Neural crest cell (in vitro differentiated cells): ENCODE results near the gene ATP6V1C2. TPM values are rescaled to one million over a fixed set of nuclear protein-coding genes. Genes with fewer than 3 reads are reported as not detected.

ENCODE experiments used
- DNase-seq: peaks from one replicate; pipeline ENCODE4 v3.0.0; 2021; ENCODE audit warnings: low read depth, mixed read lengths, low spot score
- H3K27ac Mint-ChIP-seq: one replicate; pipeline ENCODE4 v1.8.0; 2021; ENCODE audit warnings: mild to moderate bottlenecking, mixed read lengths; ENCODE audit not compliant: unreplicated experiment
- H3K27me3 Mint-ChIP-seq: 2 replicates; pipeline ENCODE4 v1.8.0; 2021; ENCODE audit warnings: low read depth, mild to moderate bottlenecking, mixed read lengths
- H3K36me3 Mint-ChIP-seq: 2 replicates; pipeline ENCODE4 v1.8.0; 2021; ENCODE audit warnings: low read depth, mild to moderate bottlenecking, mixed read lengths
- H3K4me1 Mint-ChIP-seq: 2 replicates; pipeline ENCODE4 v1.8.0; 2021; ENCODE audit warnings: mixed read lengths
- H3K4me3 Mint-ChIP-seq: one replicate; pipeline ENCODE4 v1.8.0; 2021; ENCODE audit warnings: mild to moderate bottlenecking, mixed read lengths
- H3K9me3 Mint-ChIP-seq: 2 replicates; pipeline ENCODE4 v1.8.0; 2021; ENCODE audit warnings: mixed read lengths
- total RNA-seq: library from RNA; stranded (reverse); gene quantifications from 2 replicates; pipeline ENCODE4 v1.2.1, GENCODE V29; 2021
- TF ChIP-seq, protein P1 (sequence below): fragments of 200-600 bp; sonication (generic); conservative IDR thresholded peaks from 2 replicates; pipeline ENCODE4 v1.5.0; 2021; ENCODE audit warnings: antibody characterized with exemption, mild to moderate bottlenecking

The ATP6V1C2 gene
- total RNA-seq, 1 donor from 2014 or later, result 0.14 TPM

DNA sequence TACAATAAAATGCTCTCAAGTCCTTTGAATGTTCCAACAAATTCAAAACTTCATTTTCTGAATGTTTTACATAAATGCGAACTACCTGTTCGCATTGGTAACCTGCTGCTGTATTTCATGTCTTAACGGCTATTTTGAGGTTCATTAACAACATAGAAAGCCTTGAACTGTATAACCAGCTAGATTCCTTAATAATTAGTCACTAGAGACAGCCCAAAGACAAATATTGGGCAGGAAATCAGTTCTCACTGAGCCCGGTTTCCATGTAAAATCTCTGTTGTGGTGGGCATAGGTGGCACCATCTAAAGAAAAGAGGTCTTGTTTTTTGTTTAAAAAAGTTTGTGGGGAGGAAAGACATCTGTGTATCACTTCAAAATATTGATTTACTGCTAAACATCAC is 62.0 kb downstream of the ATP6V1C2 start:
- H3K27me3 Mint-ChIP-seq, result no peaks in the 10 kb centered on the region
- peaks cover 38% of the 10 kb centered on the region for H3K36me3 Mint-ChIP-seq
- DNase-seq, result no peak
- TF ChIP-seq, protein P1, sequence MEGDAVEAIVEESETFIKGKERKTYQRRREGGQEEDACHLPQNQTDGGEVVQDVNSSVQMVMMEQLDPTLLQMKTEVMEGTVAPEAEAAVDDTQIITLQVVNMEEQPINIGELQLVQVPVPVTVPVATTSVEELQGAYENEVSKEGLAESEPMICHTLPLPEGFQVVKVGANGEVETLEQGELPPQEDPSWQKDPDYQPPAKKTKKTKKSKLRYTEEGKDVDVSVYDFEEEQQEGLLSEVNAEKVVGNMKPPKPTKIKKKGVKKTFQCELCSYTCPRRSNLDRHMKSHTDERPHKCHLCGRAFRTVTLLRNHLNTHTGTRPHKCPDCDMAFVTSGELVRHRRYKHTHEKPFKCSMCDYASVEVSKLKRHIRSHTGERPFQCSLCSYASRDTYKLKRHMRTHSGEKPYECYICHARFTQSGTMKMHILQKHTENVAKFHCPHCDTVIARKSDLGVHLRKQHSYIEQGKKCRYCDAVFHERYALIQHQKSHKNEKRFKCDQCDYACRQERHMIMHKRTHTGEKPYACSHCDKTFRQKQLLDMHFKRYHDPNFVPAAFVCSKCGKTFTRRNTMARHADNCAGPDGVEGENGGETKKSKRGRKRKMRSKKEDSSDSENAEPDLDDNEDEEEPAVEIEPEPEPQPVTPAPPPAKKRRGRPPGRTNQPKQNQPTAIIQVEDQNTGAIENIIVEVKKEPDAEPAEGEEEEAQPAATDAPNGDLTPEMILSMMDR, result no peak
- H3K27ac Mint-ChIP-seq, result no peak overlapping the region
- no peak overlapping the region for H3K4me3 Mint-ChIP-seq
- H3K9me3 Mint-ChIP-seq, result no peaks in the 10 kb centered on the region
- H3K4me1 Mint-ChIP-seq, result no peaks in the 10 kb centered on the region

- Mint-ChIP-seq H3K9me3 (no peaks in the 10 kb centered on the region), H3K4me1 (no peaks in the 10 kb centered on the region), H3K4me3 (no peak overlapping the region), H3K27ac (no peak overlapping the region), H3K27me3 (no peaks in the 10 kb centered on the region), H3K36me3 (peaks cover 38% of the 10 kb centered on the region)
- TF ChIP-seq, protein P1, result no peak
- DNase-seq, result no peak
These were observed 63.3 kb downstream of the ATP6V1C2 start for GRCh38 chr2:10784719-10785118.

- DNase-seq, result no peak
- TF ChIP-seq, protein P1, result no peak
- Mint-ChIP-seq H3K4me3 (no peak overlapping the region), H3K27me3 (no peaks in the 10 kb centered on the region), H3K27ac (no peak overlapping the region), H3K4me1 (no peaks in the 10 kb centered on the region), H3K9me3 (no peaks in the 10 kb centered on the region), H3K36me3 (peaks cover 35% of the 10 kb centered on the region)
These were observed 63.8 kb downstream of the ATP6V1C2 start for GRCh38 chr2:10785260-10785659.

DNA sequence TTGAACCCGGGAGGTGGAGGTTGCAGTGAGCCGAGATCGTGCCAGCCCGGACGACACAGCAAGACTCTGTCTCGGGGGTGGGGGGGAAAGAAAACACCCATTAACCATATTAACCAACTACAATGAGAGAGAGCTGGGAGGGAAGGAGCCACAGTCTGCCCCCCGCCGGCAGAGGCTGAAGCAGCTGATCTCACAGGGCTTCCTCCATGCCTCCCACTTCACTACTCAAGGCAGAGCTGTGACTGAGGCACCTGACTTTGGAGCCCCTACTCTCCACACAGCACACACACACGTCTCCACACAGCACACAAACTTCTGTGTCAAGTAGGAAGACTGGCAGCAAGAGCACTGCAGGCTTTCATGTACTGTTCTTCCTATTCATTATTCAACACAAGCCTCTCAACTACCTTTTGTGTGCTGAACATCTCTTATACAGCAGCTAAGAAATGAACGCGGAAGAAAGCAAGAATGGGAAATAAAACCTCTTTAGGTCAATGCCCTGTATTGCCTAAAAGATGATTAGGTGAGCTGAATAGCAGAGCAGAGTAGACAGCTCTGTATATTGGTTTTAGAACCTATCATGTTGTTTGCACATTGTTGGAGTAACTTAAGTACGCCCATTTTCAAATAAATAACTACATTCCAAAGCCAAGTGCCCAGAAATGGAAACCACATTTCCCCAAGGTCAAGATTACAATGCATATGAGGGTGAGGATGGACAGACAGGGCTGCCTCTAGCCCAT is 65.0 kb downstream of the ATP6V1C2 start:
- peaks cover 38% of the 10 kb centered on the region for H3K36me3 Mint-ChIP-seq
- TF ChIP-seq, protein P1, result no peak
- H3K9me3 Mint-ChIP-seq, result no peaks in the 10 kb centered on the region
- no peak overlapping the region for H3K27ac Mint-ChIP-seq
- no peaks in the 10 kb centered on the region for H3K4me1 Mint-ChIP-seq
- no peaks in the 10 kb centered on the region for H3K27me3 Mint-ChIP-seq
- no peak overlapping the region for H3K4me3 Mint-ChIP-seq
- no peak for DNase-seq

DNA sequence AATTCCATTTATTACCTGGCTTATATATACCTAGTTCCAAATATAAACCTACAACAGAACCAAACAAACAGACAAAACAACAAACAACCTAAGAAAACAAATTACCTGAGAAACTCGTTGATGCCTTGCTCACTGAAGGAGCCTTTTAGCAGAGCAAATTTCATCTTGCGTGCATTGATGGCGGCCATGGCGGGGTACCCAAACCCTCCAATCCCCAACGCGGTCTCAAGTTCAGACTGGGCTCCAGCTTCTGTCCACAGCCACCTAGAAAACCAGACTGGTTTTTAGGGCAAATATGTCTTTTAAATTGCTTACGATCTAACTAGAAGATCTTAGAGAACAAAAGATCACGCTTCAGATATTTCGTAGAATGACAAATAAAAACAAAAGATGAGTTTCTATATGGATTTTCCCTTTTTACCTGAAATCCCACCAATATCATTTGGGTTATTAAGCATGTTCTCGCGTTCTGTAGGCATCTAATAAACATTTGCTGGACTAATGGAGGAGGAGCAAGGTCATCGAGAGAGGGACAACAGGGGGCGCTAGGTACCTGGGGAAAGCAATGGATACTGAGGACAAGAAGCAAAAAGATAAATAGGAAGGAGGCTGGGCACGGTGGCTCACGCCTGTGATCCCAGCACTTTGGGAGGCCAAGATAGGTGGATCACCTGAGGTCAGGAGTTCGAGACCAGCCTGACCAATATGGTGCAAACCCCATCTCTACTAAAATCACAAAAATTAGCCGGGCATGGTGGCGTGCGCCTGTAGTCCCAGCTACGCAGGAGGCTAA is 65.9 kb downstream of the ATP6V1C2 start:
- no peaks in the 10 kb centered on the region for H3K4me1 Mint-ChIP-seq
- H3K9me3 Mint-ChIP-seq, result no peaks in the 10 kb centered on the region
- H3K27ac Mint-ChIP-seq, result no peak overlapping the region
- no peak for DNase-seq
- peaks cover 42% of the 10 kb centered on the region for H3K36me3 Mint-ChIP-seq
- no peaks in the 10 kb centered on the region for H3K27me3 Mint-ChIP-seq
- H3K4me3 Mint-ChIP-seq, result no peak overlapping the region
- TF ChIP-seq, protein P1, result peak; percentile 36
